ENCODE data around the gene DDX23.
A peak's percentile ranks its signal among the peaks of the same experiment; 100 is the strongest.

DDX23 gene

DNA sequence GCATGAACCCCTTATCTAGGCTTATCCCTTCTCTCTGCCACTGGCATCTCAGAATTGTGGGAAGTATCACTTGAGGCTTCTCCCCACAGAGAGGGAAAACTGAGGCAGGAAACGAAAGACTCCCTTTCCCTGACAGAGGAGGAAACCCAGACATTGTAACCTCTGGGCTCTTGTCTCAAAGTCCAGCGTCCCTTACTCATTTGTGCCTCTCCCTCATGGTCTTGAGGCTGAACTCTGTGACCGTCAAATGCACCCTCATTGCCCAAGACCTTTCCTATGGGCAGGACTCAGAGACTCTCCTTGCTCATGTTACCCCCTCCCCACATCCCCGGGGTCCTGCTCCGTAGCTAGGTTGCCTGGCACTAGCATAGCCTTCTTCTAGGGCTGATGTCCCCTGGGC lies 29.8 kb downstream of the DDX23 start:
- DNase-seq, result no peak

DNA sequence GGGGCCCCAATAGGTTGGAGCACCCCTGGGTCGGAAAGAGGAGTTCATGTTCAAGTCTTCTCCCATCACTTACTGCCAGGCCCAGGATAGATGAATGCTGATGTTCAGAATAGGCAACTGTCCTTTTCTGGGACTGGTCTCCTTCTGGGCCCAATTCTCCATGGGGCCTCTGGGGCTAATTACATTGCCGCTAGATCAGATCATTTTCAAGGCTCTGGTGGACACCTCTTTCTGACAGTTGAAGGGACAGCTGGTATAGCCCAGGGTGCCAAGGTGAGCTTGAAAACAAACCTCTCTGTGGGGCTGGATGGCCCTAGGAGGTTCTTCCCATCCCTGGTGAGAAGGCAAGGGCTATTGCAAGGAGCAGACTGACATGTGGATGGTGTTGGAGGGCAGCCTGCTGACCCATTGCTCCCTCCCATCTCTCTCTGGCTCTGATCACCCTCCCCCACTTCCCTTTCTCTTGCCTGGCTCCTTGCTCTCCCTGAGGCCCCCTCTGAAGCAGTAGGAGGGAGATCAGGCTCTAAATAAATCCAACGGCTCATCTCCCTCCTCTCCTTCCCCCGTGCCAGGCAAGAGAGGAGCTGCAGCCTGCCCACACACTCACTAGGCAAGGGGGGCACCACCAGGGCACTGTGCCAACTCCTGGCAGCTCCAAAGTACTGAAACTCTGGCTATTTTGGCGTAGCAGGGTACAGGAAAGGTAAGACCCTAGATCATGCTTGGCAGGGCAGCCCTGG lies 31.8 kb downstream of the DDX23 start:
- no peak for DNase-seq

DNA sequence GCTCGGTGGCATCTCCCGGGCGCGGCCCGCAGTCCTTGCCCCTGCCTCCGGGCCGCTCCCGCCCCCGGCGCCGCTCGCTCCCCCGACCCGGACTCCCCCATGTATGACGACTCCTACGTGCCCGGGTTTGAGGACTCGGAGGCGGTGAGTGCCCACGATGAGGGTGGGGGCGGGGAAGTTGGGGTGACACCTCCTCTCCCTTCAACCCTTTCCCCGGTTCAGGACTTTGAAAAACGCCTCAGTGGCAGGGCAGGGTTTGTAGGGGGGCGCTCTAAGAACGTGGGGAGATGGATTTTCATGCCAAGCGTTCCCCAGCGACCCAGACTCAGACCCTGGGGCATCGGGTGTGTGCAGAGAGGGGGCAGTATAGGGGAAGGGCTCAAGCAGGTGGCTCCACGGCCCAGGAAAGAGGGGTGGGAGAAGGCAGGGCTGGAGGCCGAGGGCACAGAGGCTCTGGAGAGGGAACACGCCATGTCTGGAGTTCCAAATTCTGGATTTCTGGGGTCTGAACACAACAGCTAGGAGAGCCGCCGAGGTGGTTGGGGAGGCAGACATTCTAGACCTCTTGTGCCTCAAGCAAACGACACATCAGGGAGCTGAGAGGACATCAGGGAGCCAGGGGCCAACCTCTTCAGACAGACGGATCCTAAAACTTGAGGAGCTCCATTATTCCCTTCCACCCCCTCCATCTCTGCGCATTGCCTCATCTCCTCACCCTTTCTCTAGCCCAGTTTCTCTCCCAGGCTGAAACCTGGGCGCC lies 33.0 kb downstream of the DDX23 start:
- peak; percentile 28 for DNase-seq

DNA sequence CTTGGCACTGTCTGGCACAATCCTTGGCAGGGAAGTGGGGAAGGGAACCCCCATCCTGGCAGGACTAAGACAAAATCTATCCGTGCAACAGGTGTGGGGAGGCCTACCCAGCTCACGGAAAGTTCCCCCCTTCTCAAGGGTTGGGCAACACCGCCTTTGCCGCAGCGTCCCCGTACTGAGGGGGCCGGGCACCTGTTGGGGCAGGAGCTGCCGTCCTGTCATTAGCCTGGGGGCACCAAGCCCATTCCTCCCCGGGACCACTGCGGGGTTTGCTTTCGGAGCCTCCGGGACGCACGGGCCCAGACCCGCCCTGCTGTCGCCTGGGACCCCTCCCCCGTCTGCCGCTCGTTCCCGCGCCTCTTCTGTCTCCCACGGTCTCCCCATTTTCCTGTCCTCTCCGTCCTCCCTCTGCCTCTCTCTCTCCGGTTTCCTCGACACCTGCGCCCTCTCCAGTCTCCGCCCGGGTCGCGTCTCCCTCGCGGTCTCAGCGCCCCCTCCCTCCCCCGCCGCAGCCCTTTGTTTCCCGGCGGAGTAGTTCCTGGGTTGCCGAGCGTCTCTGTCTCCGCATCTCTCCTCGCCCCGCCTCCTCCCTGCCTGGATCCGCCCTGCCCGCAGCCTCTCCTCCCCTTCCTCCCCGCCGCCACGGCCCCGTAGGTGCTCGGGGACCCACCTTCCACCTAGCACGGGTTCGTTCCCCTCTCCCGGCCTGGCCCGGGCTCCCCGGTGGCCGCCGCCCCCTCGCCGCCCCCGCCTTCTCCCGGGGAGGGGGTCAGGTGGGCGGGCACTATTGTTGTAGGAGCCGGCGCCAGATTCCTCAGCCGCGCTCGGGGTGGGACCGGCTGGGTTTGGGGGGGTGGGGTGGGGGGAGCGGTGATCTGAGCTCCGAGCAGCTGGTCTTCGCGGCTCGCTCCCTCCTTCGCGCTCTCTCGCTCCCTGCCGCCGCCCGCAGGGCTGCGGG lies 33.8 kb downstream of the DDX23 start, which contains the start of gene CACNB3:
CACNB3 (plus strand) TSS at position 624 of the 958 bp plus-strand sequence. CDS start 434 bp downstream, outside the sequence.
- DNase-seq, result peak; percentile 67

DNA sequence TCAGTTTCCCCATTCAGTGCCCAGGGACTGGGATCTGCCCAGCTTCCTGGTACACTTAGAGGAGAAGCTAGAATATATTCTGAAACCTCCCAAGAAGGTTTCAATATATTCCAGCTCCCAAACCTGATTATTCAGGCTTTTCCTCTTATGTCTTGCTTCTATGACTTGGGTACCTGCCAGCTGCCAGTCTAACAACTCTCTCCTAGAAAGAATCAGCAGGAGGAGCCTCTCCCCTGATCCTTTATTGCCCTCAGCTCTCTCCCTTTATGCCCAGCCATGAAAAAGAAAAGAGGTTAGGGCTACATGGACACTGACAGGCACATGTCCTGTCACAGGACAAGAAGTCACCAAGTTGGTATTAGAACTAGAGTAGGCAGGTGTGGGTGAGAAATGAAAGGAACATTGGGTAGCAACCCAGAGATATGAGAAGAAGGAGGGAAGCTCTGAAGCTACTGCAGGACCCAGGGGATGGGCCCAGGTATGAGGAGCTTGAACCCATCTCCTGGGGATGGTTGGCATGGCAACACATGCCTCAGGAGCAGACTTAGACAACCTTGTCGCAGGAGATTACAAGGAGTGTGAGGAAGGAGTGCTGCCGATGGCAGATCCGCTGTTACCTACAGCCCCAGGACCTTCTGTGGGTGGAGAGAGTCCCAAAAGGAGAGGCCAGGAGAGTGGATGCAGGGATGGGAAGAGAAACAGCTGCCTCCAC lies 35.7 kb downstream of the DDX23 start:
- no peak for DNase-seq

DNA sequence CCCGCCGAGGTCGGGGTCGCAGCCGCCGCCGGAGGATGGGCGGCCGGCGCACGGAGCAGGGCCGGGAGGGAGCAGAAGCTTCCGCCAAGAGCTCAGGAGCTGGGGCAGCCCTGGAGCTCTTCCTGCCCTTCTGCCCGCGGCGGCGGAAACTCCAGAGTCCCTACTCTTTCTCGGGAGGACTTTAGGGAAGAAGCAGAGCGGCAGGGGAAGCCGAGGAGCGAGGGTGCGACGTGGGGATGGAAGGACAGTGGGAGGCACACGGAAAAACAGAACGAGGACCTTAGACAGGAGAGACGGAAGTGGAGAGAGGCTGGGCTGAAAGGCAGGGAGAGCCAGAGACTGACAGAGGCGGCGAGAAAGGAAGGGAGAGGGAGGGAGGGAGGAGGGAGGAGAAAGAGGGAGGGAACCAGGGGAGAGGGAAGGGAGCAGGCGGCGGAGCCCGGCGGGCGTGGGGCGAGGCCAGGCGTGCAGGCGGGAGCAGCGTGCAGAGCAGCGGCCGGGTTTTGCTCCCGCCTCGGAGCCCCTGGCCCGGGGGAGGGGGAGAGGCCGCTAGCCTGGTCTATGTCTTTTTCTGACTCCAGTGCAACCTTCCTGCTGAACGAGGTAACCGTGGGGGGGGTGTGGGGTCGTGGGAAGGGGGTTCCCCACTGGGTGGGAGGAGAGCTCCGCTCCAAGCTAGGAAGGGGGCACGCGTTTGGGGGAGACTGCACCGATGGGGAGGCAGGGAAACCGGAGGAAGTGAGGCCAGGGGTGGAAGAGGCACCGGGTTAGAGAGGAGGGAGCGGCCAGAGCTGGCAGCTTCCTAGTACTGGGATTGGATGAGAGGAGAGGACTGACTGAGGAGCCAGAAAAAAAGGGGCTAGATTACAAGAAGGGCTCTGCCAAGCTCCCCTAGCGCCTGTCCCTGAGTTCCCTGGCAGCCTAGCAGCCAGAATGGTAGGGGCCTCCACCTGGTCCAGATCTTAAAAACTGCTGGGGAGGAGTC lies 36.5 kb downstream of the DDX23 start:
- peak; percentile 88 for DNase-seq

DNA sequence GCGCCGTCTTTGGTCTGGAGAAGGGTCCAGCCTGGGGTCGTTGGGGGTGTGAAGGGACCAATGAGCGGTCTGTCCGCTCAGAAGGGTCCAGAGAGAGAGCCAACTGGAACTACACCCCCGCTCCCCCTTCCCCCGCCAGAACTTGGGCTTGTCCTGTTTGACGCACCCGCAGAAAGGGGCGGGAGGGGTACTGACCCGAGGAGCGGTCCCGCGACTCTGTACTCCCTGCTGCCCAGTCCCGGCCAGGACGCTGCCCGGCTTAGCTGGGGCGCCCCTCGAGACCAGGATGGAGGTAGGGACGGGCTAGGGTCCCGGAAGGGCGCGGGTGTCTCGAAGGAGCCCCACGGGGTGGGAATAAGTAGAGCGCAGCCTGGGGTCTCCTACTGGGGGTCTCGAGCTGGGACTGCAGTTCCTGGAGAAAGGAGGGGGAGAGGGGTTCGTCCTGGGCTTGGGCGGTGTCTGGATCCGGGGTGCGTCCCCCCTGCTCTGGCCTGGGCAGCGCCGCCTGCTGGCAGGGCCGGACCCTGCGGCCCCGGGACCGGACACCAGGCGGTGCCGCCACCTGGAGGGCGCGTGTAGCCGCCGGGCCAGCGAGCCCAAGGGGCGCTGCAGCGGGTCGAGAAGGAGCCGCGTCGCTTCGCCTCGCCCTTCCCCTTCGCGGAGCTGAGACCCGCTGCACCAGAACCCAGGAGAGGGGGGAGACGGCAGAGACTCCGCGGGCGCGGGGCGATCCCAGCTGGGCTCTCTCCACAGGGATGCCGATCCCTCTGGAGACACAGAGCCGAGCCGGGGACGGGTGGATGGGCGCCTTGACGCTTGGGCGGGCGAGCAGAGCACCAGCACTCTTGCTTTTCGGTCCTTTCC lies 37.5 kb downstream of the DDX23 start:
- DNase-seq, result peak; percentile 82

DNA sequence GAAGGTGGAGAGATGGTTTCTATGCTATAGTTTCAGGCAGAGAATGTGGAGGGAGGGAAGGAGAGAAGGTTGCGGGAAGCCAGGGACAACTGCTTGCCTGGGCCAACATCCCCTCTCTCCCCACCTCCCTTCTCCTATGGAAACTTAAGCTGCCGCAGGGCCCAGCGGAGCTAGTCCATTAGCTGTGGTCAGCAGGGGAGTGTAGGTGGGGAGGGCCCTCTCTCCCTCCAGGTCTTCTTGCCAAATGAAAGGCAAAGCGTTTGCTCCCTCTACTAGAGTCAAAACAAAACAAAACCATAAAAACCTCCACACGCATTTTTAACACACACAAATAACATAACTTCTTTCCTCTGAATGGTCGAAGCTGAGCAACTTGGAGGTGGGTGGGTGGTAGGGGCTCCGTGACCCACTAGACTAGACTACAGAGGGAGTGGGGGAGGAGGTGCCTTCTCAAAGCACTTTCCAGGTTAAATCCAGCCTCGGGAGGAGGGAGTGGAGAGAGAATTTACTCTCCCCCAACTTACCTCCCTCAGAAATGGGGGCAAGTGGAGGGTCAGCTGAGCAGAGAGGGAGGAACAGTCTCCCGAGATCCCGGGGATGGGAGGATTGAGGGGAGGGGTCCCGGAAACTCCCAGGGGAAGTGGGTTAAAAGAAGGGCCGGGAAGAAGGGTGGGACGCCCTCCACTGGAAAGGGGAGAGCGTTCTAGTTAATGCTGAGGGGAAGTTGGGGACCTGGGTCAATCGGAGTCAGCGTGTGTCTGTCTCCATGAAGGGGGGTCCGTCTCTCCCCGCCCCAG lies 38.3 kb downstream of the DDX23 start:
- no peak for DNase-seq

DNA sequence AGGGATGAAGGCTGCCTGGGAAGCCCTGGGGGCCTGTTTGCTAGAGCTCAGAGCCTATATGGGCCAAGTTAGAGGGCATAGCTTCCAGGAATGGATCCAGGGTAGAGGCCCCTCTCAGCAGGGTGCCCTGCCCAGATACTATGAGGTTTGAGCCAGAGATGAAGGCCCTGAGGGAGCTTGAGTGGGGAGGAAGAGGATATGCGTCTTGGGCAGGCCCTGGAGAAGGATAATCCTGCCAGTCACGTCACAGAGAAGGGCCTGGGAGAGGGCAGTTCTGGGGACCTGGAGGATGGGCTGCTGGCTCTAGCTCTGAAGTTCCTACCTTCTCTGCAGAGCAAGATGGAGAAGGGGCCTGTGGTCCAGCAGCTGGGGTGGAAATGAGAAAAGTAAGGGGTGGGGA lies 39.6 kb downstream of the DDX23 start:
- peak; percentile 40 for DNase-seq

DNA sequence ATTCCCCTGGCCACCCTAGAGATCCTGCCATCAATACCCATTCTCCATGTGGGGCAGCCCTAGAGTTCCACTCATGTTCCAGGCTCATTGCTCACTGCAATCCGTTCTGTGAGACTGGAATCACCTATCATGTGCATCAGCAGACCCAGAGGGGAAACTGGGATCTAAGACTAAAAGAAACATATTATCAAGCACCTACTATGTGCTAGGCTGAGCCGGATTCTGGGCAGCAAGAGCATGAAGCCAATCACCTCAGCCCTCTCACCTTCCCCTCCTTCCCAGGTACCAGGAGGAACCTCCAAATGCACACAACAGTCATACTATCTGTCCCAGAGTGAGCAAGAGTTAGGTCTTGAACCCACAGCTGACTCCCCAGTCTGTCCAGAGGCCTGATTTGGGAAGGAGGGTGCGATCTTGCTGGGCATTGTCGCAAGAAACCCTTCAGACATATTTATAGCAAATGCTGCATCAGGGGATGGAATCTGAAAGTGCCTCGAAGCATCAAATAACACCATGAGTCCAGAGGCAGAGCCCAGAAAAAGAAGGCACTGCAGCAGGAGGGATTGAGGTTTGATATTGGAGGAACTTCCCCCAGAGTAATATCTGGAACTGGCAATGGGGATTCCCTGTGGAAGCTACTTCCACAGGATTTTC lies 40.4 kb downstream of the DDX23 start:
- DNase-seq, result no peak

DNA sequence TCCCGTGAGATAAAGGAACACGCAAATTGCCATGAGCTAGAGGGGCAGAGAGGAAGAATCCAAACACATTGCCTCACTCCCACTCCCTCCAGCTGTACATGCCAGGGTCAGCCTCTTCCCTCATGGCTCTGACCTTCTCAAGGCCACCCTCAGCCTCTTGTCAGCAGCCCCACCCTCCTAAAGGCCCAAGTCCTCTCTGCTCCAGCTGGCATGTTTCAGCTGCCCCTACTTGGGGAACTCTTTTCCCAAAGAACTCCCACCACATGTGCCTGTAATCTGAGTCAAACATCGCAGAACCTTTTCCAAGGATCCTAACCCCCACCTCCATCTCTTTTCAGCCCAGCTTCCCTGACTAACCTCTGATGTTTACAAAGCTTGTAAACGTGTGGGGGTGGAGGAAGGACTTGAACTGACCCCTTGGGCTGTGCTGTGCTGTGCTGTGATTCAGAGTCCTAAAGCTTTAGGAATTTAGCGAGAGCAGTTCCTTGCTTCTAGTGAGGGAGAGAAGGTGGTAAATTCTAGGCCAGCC lies 41.0 kb downstream of the DDX23 start:
- DNase-seq, result peak; percentile 93

DNA sequence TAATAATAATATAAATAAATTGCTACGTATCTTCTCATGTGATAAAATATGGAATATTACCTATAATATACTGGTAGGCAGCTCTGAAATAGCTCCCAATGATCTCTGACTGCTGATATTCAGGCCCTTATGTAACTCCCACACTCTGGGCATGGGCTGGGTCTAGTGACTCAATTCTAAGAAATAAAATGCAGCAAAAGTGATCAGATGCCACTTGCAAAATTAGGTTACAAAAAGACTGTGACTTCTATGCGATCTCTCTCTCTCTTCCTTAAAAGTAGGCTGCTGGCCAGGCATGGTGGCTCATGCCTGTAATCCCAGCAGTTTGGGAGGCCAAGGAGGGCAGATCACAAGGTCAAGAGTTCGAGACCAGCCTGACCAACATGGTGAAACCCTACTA lies 44.0 kb downstream of the DDX23 start:
- DNase-seq, result no peak

DNA sequence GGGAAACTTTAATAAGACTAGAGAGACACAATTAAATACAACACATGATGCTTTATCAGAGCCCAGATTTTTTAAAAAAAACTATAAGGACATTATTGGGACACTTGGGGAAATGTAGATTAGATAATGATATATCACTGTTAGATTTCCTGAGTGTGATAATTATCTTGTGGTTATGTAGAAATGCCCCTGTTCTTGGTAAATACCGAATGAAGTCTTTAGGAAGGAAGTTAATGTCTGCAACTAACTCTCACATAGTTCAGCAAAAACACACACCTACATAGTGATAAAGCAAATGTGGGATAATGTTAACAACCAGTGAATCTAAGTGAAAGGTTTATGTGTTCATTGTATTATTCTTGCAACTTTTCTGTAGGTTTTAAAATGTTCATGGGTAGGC lies 48.3 kb downstream of the DDX23 start:
- DNase-seq, result no peak

DNA sequence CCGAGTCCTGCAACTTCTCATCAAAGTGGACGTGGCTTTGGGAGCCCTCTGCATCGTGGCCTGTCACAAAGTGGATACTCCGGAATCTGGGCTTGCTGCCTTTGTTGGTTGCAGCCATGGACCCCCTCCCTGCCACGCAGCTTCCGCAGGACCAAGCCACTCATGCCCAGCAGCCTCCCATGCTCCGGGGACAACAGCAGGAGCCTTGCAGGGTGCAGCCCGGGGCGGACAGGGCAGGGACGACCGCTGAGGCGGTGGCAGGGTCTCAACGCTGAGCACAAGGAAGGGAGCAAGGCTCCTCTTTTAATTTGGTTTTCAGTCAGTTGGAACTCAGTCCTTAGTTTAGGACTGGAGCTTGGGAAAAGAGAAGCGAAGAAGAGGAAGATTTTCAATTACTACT lies 51.0 kb downstream of the DDX23 start:
- no peak for DNase-seq

DNA sequence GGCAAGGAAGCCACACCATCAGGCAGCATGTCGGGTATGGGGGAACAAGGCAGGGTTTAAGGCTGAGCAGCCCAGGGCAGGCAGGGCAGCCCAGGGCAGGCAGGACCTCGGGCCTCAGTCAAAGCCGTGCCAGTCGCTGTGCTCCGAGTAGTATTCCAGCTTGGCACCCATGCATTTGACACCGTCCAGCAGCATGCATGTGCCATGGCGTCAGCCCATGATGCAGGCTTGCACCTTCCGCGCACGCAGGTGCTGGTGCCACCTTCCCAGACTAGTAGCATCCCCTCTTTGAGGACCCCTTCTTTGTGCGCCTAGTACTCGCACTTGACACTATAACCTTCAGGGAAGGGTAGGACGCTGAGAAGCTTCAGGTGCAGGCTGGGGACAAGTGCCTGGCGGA lies 51.5 kb downstream of the DDX23 start:
- no peak for DNase-seq

DNA sequence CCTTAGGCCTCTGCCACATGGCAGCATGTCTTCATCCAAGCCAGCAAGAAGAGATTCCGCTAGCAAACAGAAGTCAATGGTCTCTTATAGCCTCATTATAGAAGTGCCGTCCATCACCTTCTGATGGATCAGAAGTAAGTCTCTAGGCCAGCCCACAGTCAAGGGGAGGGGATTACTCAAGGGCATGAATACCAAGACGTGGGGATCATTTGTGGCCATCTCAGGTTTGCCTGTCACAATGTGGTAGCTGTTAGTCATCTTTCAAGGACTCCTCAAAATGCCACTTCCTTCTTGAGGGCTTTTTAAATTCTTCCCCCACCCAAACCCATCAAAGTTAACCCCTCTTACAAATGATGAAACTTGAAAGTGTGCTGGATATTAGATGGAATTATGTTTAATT lies 55.0 kb downstream of the DDX23 start:
- DNase-seq, result no peak

DNA sequence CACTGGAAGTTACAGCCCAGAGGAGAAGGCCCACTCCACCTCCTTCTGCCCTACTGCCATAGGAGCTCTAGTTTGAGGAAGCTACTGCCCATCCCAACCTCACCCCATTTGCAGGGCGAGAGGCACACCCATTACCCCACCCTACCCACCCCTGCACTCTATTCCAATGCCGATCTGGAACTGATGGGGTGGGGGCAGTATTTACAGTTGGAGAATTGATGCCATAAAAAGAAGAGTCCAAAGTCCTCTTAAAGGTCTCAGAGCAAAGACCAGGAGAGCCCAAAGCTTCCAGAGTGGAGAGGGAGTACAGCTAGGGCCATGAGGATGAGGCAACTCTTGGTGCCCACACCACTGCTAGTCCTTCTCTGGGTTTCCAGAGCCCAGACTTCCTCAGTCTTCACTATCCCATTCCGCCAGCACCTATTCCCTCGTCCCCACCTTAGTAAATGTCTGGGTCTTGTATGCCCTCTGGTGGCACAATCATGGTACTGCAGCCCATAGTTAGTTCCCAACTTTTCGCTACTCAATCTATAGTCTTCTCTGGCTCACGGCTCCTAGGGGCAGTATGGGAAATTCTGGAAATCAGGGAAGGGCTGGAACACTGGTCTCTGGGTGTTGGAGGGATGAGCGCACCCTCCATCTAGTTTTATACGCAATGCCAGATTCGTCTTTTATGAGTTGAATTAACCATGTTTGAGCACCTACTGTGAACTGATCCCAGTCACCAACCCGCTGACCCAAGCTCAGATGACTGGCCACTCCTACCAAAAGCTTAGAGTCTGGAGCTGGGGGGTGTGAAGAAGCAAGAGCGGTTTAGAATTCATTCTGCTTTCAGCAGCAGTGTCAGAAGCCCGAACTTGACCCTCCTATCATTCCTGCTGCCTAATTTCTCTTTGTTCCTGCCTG lies 56.2 kb downstream of the DDX23 start:
- peak; percentile 82 for DNase-seq
